Ramos (cell line): ENCODE measurements around the gene L1TD1.
"Not testable (repeated sequence)": the region's sequence is repeated elsewhere in the genome, so short reads cannot be mapped to it uniquely, and the experiment has no call there.

Experiments
- in situ Hi-C: fragments of 300-500 bp; cut with MboI; formaldehyde crosslinking; loops from one replicate; pipeline ENCODE4 v1.14.3; 2022; ENCODE audit warnings: low sequenced_read_pairs; ENCODE audit not compliant: unreplicated experiment

The L1TD1 gene

GRCh38 chr1:62196086-62196690, 1.5 kb downstream of the L1TD1 start:
- in situ Hi-C loops = no loop called here

GRCh38 chr1:62198069-62198780, 3.6 kb downstream of the L1TD1 start:
- in situ Hi-C loops = no loop called here

- in situ Hi-C loops = no loop called here
Measured at GRCh38 chr1:62198781-62199125, 4.1 kb downstream of the L1TD1 start.

GRCh38 chr1:62207187-62207586, 12.5 kb downstream of the L1TD1 start:
- in situ Hi-C loops = no loop called here

GRCh38 chr1:62208087-62208486, 13.4 kb downstream of the L1TD1 start:
- in situ Hi-C loops = no loop called here

- in situ Hi-C loops = no loop called here
Measured at GRCh38 chr1:62208970-62209369, 14.3 kb downstream of the L1TD1 start.

GRCh38 chr1:62209931-62210595, 15.4 kb downstream of the L1TD1 start:
- in situ Hi-C loops = no loop called here

- in situ Hi-C loops = no loop called here
Measured at GRCh38 chr1:62210960-62211359, 16.3 kb downstream of the L1TD1 start.

GRCh38 chr1:62212411-62212810, 17.8 kb downstream of the L1TD1 start:
- in situ Hi-C loops = no loop called here

GRCh38 chr1:62213075-62213914, 18.6 kb downstream of the L1TD1 start:
- in situ Hi-C loops = no loop called here

- in situ Hi-C loops = no loop called here
Measured at GRCh38 chr1:62218604-62219003, 24.0 kb downstream of the L1TD1 start.

GRCh38 chr1:62220456-62220855, 25.8 kb downstream of the L1TD1 start:
- in situ Hi-C loops = not testable (repeated sequence)

GRCh38 chr1:62221171-62221570, 26.5 kb downstream of the L1TD1 start:
- in situ Hi-C loops = no loop called here

- in situ Hi-C loops = no loop called here
Measured at GRCh38 chr1:62222321-62222720, 27.7 kb downstream of the L1TD1 start.

GRCh38 chr1:62224182-62224581, 29.5 kb downstream of the L1TD1 start:
- in situ Hi-C loops = no loop called here

GRCh38 chr1:62227496-62227895, 32.8 kb downstream of the L1TD1 start:
- in situ Hi-C loops = no loop called here

- in situ Hi-C loops = no loop called here
Measured at GRCh38 chr1:62228136-62228882, 33.7 kb downstream of the L1TD1 start.

- in situ Hi-C loops = no loop called here
Measured at GRCh38 chr1:62228883-62229187, 34.2 kb downstream of the L1TD1 start.

GRCh38 chr1:62229468-62229867, 34.8 kb downstream of the L1TD1 start:
- in situ Hi-C loops = no loop called here

- in situ Hi-C loops = no loop called here
Measured at GRCh38 chr1:62229932-62230331, 35.3 kb downstream of the L1TD1 start.
